HepG2 (cell line): ENCODE data around the gene TSEN54. TPM values are rescaled to one million over a fixed set of nuclear protein-coding genes. Genes with fewer than 3 reads are reported as not detected.

Experiments
- ATAC-seq: fragments of 200-7000 bp; cut with Tn5 transposase; 3 replicates; pipeline ENCODE4 v1.9.1; 2020; ENCODE audit warnings: mild to moderate bottlenecking, moderate library complexity
- BruUV-seq: library from RNA; stranded (reverse); fragments of 400-500 nt; replicated peaks from 2 replicates; lab custom pipeline; 2021; lab: Mats Ljungman, UMichigan
- CTCF ChIA-PET: fragments of 300-600 bp; formaldehyde crosslinking; extraction: SDS; loops from one replicate; lab custom pipeline; 2021; ENCODE audit warnings: low total read pairs, inconsistent platforms, low intra/inter-chr PET ratio; lab: Yijun Ruan, JAX
- POLR2A ChIA-PET: fragments of 350-600 bp; sonication (Branson Sonifier 250); formaldehyde crosslinking; loops from one replicate; lab custom pipeline; 2020; ENCODE audit warnings: antibody characterized with exemption, inconsistent platforms; lab: Yijun Ruan, JAX
- DNase-seq: peaks from one replicate; pipeline ENCODE4 v3.0.0-alpha.2; 2015; ENCODE audit warnings: low spot score
- FAIRE-seq: peaks from 3 replicates; lab custom pipeline; 2011; peaks lifted over from hg19 to GRCh38; lab: Jason Lieb, UNC
- H2AFZ ChIP-seq: one replicate; pipeline ENCODE4 v1.6.1; 2011; ENCODE audit warnings: low read length, inconsistent platforms
- H3K27ac ChIP-seq: fragments of 300-600 bp; 3 replicates; pipeline ENCODE4 v1.8.0; 2011; ENCODE audit warnings: mixed run types, mild to moderate bottlenecking, mixed read lengths, low read length, inconsistent platforms; ENCODE audit not compliant: insufficient read depth; ENCODE audit errors: extremely low read length
- H3K27me3 ChIP-seq, 2 experiments: fragments of 200-600 bp in 1 of 2; 2 replicates in 1 of 2; 3 replicates in 1 of 2; pipeline versions ENCODE4 v1.6.0 to v1.8.0; 2011; ENCODE audit warnings: low read length in 2 of 2, mild to moderate bottlenecking in 2 of 2, moderate library complexity in 2 of 2, inconsistent platforms in 1 of 2; ENCODE audit not compliant: insufficient read depth in 2 of 2, control insufficient read depth in 1 of 2
- H3K36me3 ChIP-seq, 2 experiments: fragments of 200-600 bp in 1 of 2; replicated peaks in 1 of 2; 2 replicates in 1 of 2; 3 replicates in 1 of 2; pipeline versions ENCODE4 v1.5.1 to v1.8.0; 2011; ENCODE audit warnings: low read length in 2 of 2, inconsistent platforms in 1 of 2; ENCODE audit not compliant: insufficient read depth in 2 of 2, control insufficient read depth in 1 of 2
- H3K4me1 ChIP-seq: 2 replicates; pipeline ENCODE4 v1.5.1; 2012; ENCODE audit warnings: low read length, inconsistent platforms; ENCODE audit not compliant: insufficient read depth
- H3K4me2 ChIP-seq: 2 replicates; pipeline ENCODE4 v1.6.0; 2011; ENCODE audit warnings: low read depth, low read length, inconsistent platforms
- H3K4me3 ChIP-seq, 3 experiments: fragments of 200-600 bp in 1 of 3; sonication (generic), shearing (Covaris generic) in 1 of 3; replicated peaks in 1 of 3; 2 replicates each; pipeline ENCODE4 v1.5.1; 2011 to 2016; ENCODE audit warnings: low read length in 3 of 3, inconsistent platforms in 2 of 3, low read depth in 2 of 3, mild to moderate bottlenecking in 2 of 3, control low read depth in 1 of 3, mixed read lengths in 1 of 3; ENCODE audit not compliant: insufficient read depth in 1 of 3
- H3K79me2 ChIP-seq: one replicate; pipeline ENCODE4 v1.6.1; 2011; ENCODE audit warnings: low read length, inconsistent platforms; ENCODE audit not compliant: insufficient read depth
- H3K9ac ChIP-seq: 2 replicates; pipeline ENCODE4 v1.6.0; 2011; ENCODE audit warnings: mild to moderate bottlenecking, low read depth, low read length, inconsistent platforms; ENCODE audit not compliant: insufficient read depth
- H3K9me3 ChIP-seq: 2 replicates; pipeline ENCODE4 v1.5.1; 2012; ENCODE audit warnings: mild to moderate bottlenecking, low read length
- H4K20me1 ChIP-seq: 2 replicates; pipeline ENCODE4 v1.6.0; 2011; ENCODE audit warnings: inconsistent platforms, mild to moderate bottlenecking, low read length, moderate library complexity; ENCODE audit not compliant: insufficient read depth
- BCLAF1 ChIP-seq: fragments of 450-650 bp; IDR thresholded peaks from 2 replicates; pipeline ENCODE4 v1.6.1; 2017; ENCODE audit warnings: mild to moderate bottlenecking
- FOXJ3 ChIP-seq: sonication (generic); formaldehyde crosslinking; IDR thresholded peaks from 2 replicates; pipeline ENCODE4 v1.4.0; 2020; ENCODE audit warnings: missing genetic modification reagents, mild to moderate bottlenecking, borderline replicate concordance
- HIVEP1 ChIP-seq: sonication (generic); formaldehyde crosslinking; IDR thresholded peaks from 2 replicates; pipeline ENCODE4 v1.4.0; 2020; ENCODE audit warnings: mild to moderate bottlenecking, missing genetic modification reagents
- HNF1B ChIP-seq: sonication (generic); formaldehyde crosslinking; IDR thresholded peaks from 2 replicates; pipeline ENCODE4 v1.5.1; 2020; ENCODE audit warnings: mild to moderate bottlenecking, moderate library complexity, missing genetic modification reagents
- KLF13 ChIP-seq: sonication (generic); formaldehyde crosslinking; IDR thresholded peaks from 2 replicates; pipeline ENCODE4 v1.4.0; 2020; ENCODE audit warnings: mild to moderate bottlenecking, missing genetic modification reagents
- MYNN ChIP-seq: sonication (generic); formaldehyde crosslinking; IDR thresholded peaks from 2 replicates; pipeline ENCODE4 v1.4.0; 2020; ENCODE audit warnings: mild to moderate bottlenecking, low read depth, missing genetic modification reagents
- SALL1 ChIP-seq: sonication (generic); formaldehyde crosslinking; IDR thresholded peaks from 2 replicates; pipeline ENCODE4 v1.8.0; 2022; ENCODE audit warnings: mild to moderate bottlenecking, missing genetic modification reagents
- SCMH1 ChIP-seq: sonication (generic); formaldehyde crosslinking; IDR thresholded peaks from 2 replicates; pipeline ENCODE4 v1.9.0; 2021; ENCODE audit warnings: missing genetic modification reagents, mild to moderate bottlenecking, borderline replicate concordance
- TSC22D2 ChIP-seq: sonication (generic); formaldehyde crosslinking; IDR thresholded peaks from 2 replicates; pipeline ENCODE4 v1.5.1; 2020; ENCODE audit warnings: missing genetic modification reagents, mild to moderate bottlenecking, borderline replicate concordance
- ZNF256 ChIP-seq: sonication (generic); formaldehyde crosslinking; conservative IDR thresholded peaks from 2 replicates; pipeline ENCODE4 v1.4.0; 2020; ENCODE audit warnings: missing genetic modification reagents
- ZNF432 ChIP-seq: sonication (generic); formaldehyde crosslinking; IDR thresholded peaks from 2 replicates; pipeline ENCODE4 v1.5.0; 2020; ENCODE audit warnings: missing genetic modification reagents, mild to moderate bottlenecking, borderline replicate concordance
- ZNF512 ChIP-seq: sonication (generic); formaldehyde crosslinking; IDR thresholded peaks from 2 replicates; pipeline ENCODE4 v1.4.0; 2020; ENCODE audit warnings: mild to moderate bottlenecking, missing genetic modification reagents
- ZNF558 ChIP-seq: sonication (generic); formaldehyde crosslinking; IDR thresholded peaks from 2 replicates; pipeline ENCODE4 v1.9.0; 2022; ENCODE audit warnings: mild to moderate bottlenecking, missing genetic modification reagents, borderline replicate concordance
- ZNF607 ChIP-seq: sonication (generic); formaldehyde crosslinking; IDR thresholded peaks from 2 replicates; pipeline ENCODE4 v1.5.1; 2020; ENCODE audit warnings: missing genetic modification reagents, mild to moderate bottlenecking, borderline replicate concordance
- WGBS: methylation state at CpG from one replicate; pipeline ENCODE4 v1.1.6; 2017; ENCODE audit warnings: low lambda C conversion rate; 5-methylcytosine and 5-hydroxymethylcytosine counted together
- in situ Hi-C: cut with HindIII; loops from 2 replicates; pipeline ENCODE4 v1.10.0; 2017; ENCODE audit warnings: low pct_unique_long_range_greater_than_20kb; ENCODE audit not compliant: extremely low pct_ligation_motif_present
- intact Hi-C: fragments of 100-400 bp; cut with micrococcal nuclease; formaldehyde crosslinking; loops from one replicate; pipeline ENCODE4 v1.10.0; 2022; ENCODE audit not compliant: unreplicated experiment
- polyA plus RNA-seq, 8 experiments: library from polyadenylated mRNA; depleted of rRNA in 3 of 8; stranded (reverse) in 7 of 8; unstranded in 1 of 8; fragments of >200 nt; fragmentation: Illumina TruSeq in 4 of 8; extraction: Trizol in 4 of 8; gene quantifications; 2 replicates each; pipeline versions ENCODE4 v1.2.1 to v1.2.3, GENCODE V29; 2011 to 2016; ENCODE audit warnings: low read depth in 4 of 8, missing spikeins in 1 of 8, mixed read lengths in 1 of 8; ENCODE audit not compliant: insufficient read depth in 1 of 8
- total RNA-seq, 5 experiments: library from RNA; depleted of rRNA; stranded (reverse); fragments of >200 nt; fragmentation: Illumina TruSeq; extraction: Trizol; gene quantifications; 2 replicates each; pipeline ENCODE4 v1.2.3, GENCODE V29; 2016; ENCODE audit warnings: low read depth in 1 of 5

Gene TSEN54
- total and polyA plus RNA-seq, 2 of the 13 experiments (the other 11 are each of a cell fraction or from before 2014, with no cell fraction given): 62.9 to 63.3 TPM

GRCh38 chr17:75518201-75518600 lies 1.9 kb downstream of the TSEN54 start:
- BruUV-seq: no TSS peak

More at GRCh38 chr17:75518201-75518600, 1.9 kb downstream of the TSEN54 start:
- ChIA-PET CTCF (no interaction called here), POLR2A (interaction anchor here (1.1 to 2.5 kb wide), 3 partner anchors 35 to 62 kb away, joined by 4 to 12 read pairs (median 12); partner anchors contain the start of gene TMEM94)
- peaks cover 28% of the 10 kb centered on the region for H3K4me1 ChIP-seq
- H3K9me3 ChIP-seq: no peaks in the 10 kb centered on the region
- H3K79me2 ChIP-seq: peaks cover 10% of the 10 kb centered on the region
- no peaks in the 10 kb centered on the region; a peak in 1 of 5 replicates for H3K27me3 ChIP-seq
- no peak overlapping the region for H2AFZ ChIP-seq
- no peak overlapping the region for H3K4me3 ChIP-seq
- FAIRE-seq (no peak), DNase-seq (no peak), ATAC-seq (no peak)
- 0 out of 2 replicates have a peak, but pooled peaks cover 4% of the 10 kb centered on the region for H4K20me1 ChIP-seq
- in situ Hi-C loops: no loop called here
- peaks cover 7 to 24% of the 10 kb centered on the region in 2 experiments; a peak in 4 of 5 replicates for H3K36me3 ChIP-seq
- WGBS: 95% methylated on average over 3 of the region's 3 CpGs
- H3K4me2 ChIP-seq: no peak overlapping the region
- H3K27ac ChIP-seq: no peak overlapping the region
- intact Hi-C loops: no loop called here
- TF ChIP-seq KLF13 (CRISPR knock-in tag) (no peak), ZNF432 (CRISPR knock-in tag) (no peak), SALL1 (no peak), ZNF607 (CRISPR knock-in tag) (no peak), MYNN (no peak), ZNF558 (CRISPR knock-in tag) (no peak), FOXJ3 (CRISPR knock-in tag) (no peak), SCMH1 (CRISPR knock-in tag) (no peak), ZNF256 (CRISPR knock-in tag) (no peak), BCLAF1 (no peak), HIVEP1 (CRISPR knock-in tag) (no peak), HNF1B (no peak), TSC22D2 (CRISPR knock-in tag) (no peak), ZNF512 (CRISPR knock-in tag) (no peak)
- no peak overlapping the region for H3K9ac ChIP-seq
